IPS DF 6.9 (cell line): ENCODE results near the gene GSDMA.

Source experiments
- DNase-seq: peaks from one replicate; pipeline ENCODE4 v3.0.0-alpha.2; 2013; ENCODE audit warnings: low read depth, low spot score
- H3K27ac ChIP-seq: one replicate; pipeline ENCODE4 v1.5.1; 2013; ENCODE audit warnings: low read length, control low read depth
- H3K27me3 ChIP-seq: 2 replicates; pipeline ENCODE4 v1.6.1; 2013; ENCODE audit warnings: mild to moderate bottlenecking, low read length; ENCODE audit not compliant: control insufficient read depth, insufficient read depth
- H3K36me3 ChIP-seq: 2 replicates; pipeline ENCODE4 v1.6.1; 2013; ENCODE audit warnings: low read length; ENCODE audit not compliant: control insufficient read depth, insufficient read depth
- H3K4me1 ChIP-seq: 2 replicates; pipeline ENCODE4 v1.6.1; 2013; ENCODE audit warnings: low read length; ENCODE audit not compliant: control insufficient read depth, insufficient read depth
- H3K4me3 ChIP-seq: 2 replicates; pipeline ENCODE4 v1.5.1; 2013; ENCODE audit warnings: mild to moderate bottlenecking, low read length
- H3K9me3 ChIP-seq: 2 replicates; pipeline ENCODE4 v1.6.1; 2013; ENCODE audit warnings: low read length, inconsistent platforms; ENCODE audit not compliant: control insufficient read depth, insufficient read depth
- WGBS: extraction: QIAGEN DNeasy Blood & Tissue Kit; methylation state at CpG from one replicate; pipeline ENCODE4 v1.1.7; 2013; ENCODE audit warnings: mixed read lengths, missing lambda C conversion rate; ENCODE audit not compliant: insufficient read length, insufficient coverage; 5-methylcytosine and 5-hydroxymethylcytosine counted together

Gene GSDMA

DNA sequence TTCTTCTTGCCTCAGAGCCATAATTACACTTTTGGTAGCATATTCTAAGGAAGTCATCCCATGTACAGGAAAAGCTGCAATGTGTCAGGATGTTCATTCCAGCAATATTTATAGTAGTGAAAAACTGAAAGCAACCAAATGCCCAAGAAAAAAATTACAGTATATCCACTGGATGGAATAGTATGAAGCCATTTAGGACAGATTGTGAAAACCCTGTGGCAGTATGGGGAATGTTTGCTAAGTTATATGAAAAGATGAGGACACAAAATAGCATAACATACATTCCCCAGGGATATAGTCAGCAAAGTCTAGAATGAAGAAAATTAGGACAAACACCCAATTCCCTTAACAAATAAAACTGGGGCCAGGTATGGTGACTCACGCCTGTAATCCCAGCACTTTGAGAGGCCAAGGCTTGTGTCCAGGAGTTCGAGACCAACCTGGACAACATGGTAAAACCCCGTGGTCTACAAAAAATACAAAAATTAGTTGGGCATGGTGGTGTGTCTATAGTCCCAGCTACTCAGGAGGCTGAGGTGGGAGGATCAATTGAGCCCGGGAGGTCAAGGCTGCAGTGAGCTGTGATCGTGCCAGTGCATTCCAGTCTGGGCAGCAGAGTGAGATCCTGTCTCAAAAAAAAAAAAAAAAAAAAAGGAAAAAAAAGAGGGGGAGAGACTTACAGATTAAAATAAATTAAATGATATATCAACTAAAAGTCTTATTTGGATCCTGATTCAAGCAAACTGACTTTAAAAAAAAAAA lies 33.0 kb upstream of the GSDMA start:
- Histone ChIP-seq H3K36me3 (no peaks in the 10 kb centered on the region), H3K27ac (no peak overlapping the region), H3K9me3 (no peaks in the 10 kb centered on the region), H3K4me1 (peaks cover 5% of the 10 kb centered on the region; the same call in 1 of the 2 replicates), H3K4me3 (no peak overlapping the region), H3K27me3 (no peaks in the 10 kb centered on the region)
- DNase-seq = no peak
- no CpG with 5 or more reads among the region's 5 CpGs for WGBS

- Histone ChIP-seq H3K27me3 (no peaks in the 10 kb centered on the region), H3K4me1 (peaks cover 2% of the 10 kb centered on the region; the same call in 1 of the 2 replicates), H3K36me3 (no peaks in the 10 kb centered on the region), H3K9me3 (no peaks in the 10 kb centered on the region), H3K27ac (no peak overlapping the region), H3K4me3 (no peak overlapping the region)
- no CpG with 5 or more reads among the region's 5 CpGs for WGBS
- no peak for DNase-seq
Measured at GRCh38 chr17:39933912-39934311, 28.9 kb upstream of the GSDMA start.

- Histone ChIP-seq H3K9me3 (no peaks in the 10 kb centered on the region), H3K4me1 (peaks cover 2% of the 10 kb centered on the region; the same call in 1 of the 2 replicates), H3K27me3 (no peaks in the 10 kb centered on the region), H3K4me3 (no peak overlapping the region), H3K36me3 (no peaks in the 10 kb centered on the region), H3K27ac (no peak overlapping the region)
- no CpG with 5 or more reads among the region's 5 CpGs for WGBS
- no peak for DNase-seq
Measured at GRCh38 chr17:39934324-39934723, 28.5 kb upstream of the GSDMA start.

- Histone ChIP-seq H3K4me3 (no peak overlapping the region), H3K36me3 (no peaks in the 10 kb centered on the region), H3K4me1 (peaks cover 2% of the 10 kb centered on the region; the same call in 1 of the 2 replicates), H3K27me3 (no peaks in the 10 kb centered on the region), H3K27ac (no peak overlapping the region), H3K9me3 (no peaks in the 10 kb centered on the region)
- no CpG with 5 or more reads among the region's 3 CpGs for WGBS
- no peak for DNase-seq
Measured at GRCh38 chr17:39935909-39936308, 26.9 kb upstream of the GSDMA start.

DNA sequence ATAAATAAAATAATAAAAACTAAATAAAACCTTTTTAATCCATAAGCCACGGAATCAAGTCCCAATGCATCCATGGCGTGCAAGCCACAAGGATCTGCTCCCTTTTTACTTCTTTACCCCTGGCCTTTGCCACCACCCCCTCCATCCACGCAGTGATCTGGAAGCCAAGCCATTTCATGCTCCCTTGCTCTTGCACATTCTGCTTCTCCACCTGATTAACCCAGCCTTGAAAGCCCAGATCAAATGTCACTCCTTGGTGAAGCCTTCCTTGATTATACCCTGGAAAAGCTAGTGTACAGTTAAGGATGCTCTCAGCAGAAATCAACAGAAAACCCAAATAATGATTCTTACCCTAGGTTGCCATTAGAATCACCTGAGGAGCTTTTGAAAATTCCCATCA lies 25.4 kb upstream of the GSDMA start:
- WGBS = no CpG with 5 or more reads among the region's 3 CpGs
- Histone ChIP-seq H3K27ac (no peak overlapping the region), H3K27me3 (no peaks in the 10 kb centered on the region), H3K4me1 (peaks cover 2% of the 10 kb centered on the region; the same call in 1 of the 2 replicates), H3K4me3 (no peak overlapping the region), H3K36me3 (no peaks in the 10 kb centered on the region), H3K9me3 (no peaks in the 10 kb centered on the region)
- no peak for DNase-seq

DNA sequence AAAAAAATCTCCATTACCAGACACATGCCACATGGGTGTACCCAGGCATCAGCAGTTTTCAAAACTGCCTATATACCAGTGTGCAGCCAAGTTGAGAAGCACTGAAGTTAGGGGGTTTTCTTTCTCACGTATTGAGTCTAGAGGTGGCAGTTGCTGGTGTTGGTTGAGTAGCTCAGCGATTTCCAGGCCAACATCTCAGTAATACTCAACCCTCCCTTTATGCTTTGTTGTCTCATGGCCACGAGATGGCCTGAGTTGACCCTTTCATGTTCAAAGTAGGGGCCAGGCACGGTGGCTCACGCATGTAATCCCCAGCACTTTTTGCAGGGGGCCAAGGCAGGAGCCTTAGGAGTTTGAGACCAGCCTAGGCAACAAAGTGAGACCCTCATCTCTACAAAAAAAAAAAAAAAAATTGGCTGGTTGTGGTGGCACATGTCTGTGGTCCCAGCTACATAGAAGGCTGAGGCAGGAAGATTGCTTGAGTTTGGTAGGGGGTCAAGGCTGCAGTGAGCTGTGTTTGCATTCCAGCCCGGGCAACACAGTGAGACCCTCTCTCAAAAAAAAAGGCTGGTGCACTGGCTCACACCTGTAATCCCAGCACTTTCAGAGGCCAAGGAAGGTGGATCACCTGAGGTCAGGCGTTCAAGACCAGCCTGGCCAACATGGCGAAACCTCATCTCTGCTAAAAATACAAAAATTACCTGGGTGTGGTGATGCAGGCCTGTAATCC lies 24.5 kb upstream of the GSDMA start:
- no peaks in the 10 kb centered on the region for H3K9me3 ChIP-seq
- H3K27me3 ChIP-seq = no peaks in the 10 kb centered on the region
- H3K36me3 ChIP-seq = no peaks in the 10 kb centered on the region
- no CpG with 5 or more reads among the region's 8 CpGs for WGBS
- H3K4me3 ChIP-seq = no peak overlapping the region
- H3K27ac ChIP-seq = no peak overlapping the region
- peaks cover 2% of the 10 kb centered on the region; the same call in 1 of the 2 replicates for H3K4me1 ChIP-seq
- DNase-seq = no peak

DNA sequence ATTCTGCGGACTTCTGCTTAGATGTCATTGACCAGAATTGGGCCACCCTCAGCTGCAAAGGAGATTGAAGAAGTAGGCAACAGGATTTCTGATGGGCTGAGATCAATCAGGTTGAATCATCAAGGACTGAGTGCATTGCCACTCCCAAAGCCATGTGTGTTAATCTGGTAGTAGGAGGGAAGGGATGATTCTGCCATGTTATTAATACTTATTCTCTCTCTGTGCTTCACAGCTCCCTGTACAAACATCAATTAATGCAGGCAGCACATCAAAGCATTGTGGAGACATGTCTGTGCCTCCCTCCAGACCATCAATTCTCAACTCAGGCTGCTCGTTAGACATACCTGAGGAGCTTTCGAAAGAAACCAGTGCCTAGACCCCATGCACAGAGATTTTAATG lies 23.7 kb upstream of the GSDMA start:
- no peaks in the 10 kb centered on the region for H3K36me3 ChIP-seq

DNA sequence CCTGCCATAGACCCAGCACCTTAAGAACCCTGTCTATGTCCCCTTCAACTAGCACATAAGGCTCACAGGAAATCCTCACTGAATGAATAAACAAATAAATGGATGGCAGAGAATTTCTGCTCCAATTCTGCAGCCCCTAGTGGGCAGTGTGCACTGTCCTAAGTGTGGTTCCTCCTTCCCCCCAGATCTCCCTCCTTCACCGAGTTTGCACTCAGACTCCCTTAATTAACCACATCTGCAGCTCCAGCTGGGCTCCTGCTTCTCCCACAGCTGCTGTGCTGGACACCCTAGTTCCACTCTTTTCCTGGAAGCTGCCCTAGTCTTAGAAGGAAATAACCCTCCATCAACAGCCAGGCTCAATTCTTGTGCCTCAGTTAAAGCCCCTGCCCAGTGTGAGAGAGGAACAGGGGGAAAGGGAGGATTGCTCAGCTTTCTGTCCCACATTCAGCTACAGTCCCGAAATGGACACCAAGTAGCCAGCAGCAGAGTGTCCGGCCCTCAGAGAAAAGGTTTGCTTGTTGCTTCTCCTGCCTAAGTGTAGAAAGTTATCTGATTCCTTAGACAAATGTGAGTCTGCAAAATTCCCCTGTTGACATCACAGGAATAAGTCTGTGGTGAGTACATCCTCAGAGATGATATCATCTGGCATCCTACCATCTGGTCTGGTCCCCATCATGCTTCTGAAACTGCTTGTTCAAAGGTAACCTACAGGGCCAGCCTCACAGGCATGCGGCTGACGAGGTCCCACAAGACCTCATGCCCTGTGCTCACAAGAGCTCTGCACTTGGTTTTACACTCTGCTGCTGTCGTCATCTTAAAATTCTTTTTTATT lies 23.0 kb upstream of the GSDMA start:
- H3K4me1 ChIP-seq = no peaks in the 10 kb centered on the region; the same call in 1 of the 2 replicates
- H3K36me3 ChIP-seq = no peaks in the 10 kb centered on the region
- DNase-seq = no peak
- H3K9me3 ChIP-seq = no peaks in the 10 kb centered on the region
- H3K27ac ChIP-seq = no peak overlapping the region
- no CpG with 5 or more reads among the region's 6 CpGs for WGBS
- no peak overlapping the region for H3K4me3 ChIP-seq
- no peaks in the 10 kb centered on the region for H3K27me3 ChIP-seq

More for the DNA sequence above, 23.7 kb upstream of the GSDMA start:
- H3K9me3 ChIP-seq = no peaks in the 10 kb centered on the region
- H3K4me1 ChIP-seq = no peaks in the 10 kb centered on the region
- H3K4me3 ChIP-seq = no peak overlapping the region
- H3K27me3 ChIP-seq = no peaks in the 10 kb centered on the region
- no peak overlapping the region for H3K27ac ChIP-seq
- no CpG with 5 or more reads among the region's 3 CpGs for WGBS
- no peak for DNase-seq

GRCh38 chr17:39943702-39944392 lies 19.0 kb upstream of the GSDMA start:
- H3K9me3 ChIP-seq = no peaks in the 10 kb centered on the region
- no peak overlapping the region for H3K4me3 ChIP-seq
- no peaks in the 10 kb centered on the region; the same call in 1 of the 2 replicates for H3K4me1 ChIP-seq
- no peaks in the 10 kb centered on the region for H3K27me3 ChIP-seq
- WGBS = no CpG with 5 or more reads among the region's 14 CpGs
- DNase-seq = no peak
- H3K36me3 ChIP-seq = no peaks in the 10 kb centered on the region
- no peak overlapping the region for H3K27ac ChIP-seq

GRCh38 chr17:39944393-39944711 lies 18.5 kb upstream of the GSDMA start:
- Histone ChIP-seq H3K4me3 (no peak overlapping the region), H3K36me3 (no peaks in the 10 kb centered on the region), H3K4me1 (no peaks in the 10 kb centered on the region; the same call in 1 of the 2 replicates), H3K27ac (no peak overlapping the region), H3K27me3 (no peaks in the 10 kb centered on the region), H3K9me3 (no peaks in the 10 kb centered on the region)
- WGBS = no CpG with 5 or more reads among the region's 16 CpGs
- DNase-seq = no peak
